Measurements from ENCODE around the gene PKD2. TPM values are rescaled to one million over a fixed set of nuclear protein-coding genes. Genes with fewer than 3 reads are reported as not detected.

The PKD2 gene
- polyA plus RNA-seq, 2 donors, result 5.9 to 6.3 TPM

- Histone ChIP-seq H3K36me3 (ENCODE audit: control insufficient read depth in 2 of 2, insufficient read depth in 2 of 2, low read length in 1 of 2) (peaks cover 4 to 6% of the 10 kb centered on the region in 2 donors), H3K4me1 (ENCODE audit: control insufficient read depth in 2 of 2, insufficient read depth in 2 of 2, low read length in 1 of 2) (peaks cover 0 to 4% of the 10 kb centered on the region in 2 donors), H3K9me3 (ENCODE audit: control insufficient read depth in 2 of 2, insufficient read depth in 1 of 2, low read depth in 1 of 2, low read length in 1 of 2) (no peaks in the 10 kb centered on the region), H3K27me3 (ENCODE audit: control insufficient read depth in 1 of 2, insufficient read depth in 2 of 2, low read length in 2 of 2) (no peaks in the 10 kb centered on the region), H3K4me3 (ENCODE audit: low read depth in 1 of 2, low read length in 2 of 2) (no peak overlapping the region), H3K27ac (ENCODE audit: low read depth in 2 of 2, low read length in 1 of 2) (peak overlapping the region; percentile 21 to 60)
- 54 to 77% methylated on average over 7 of the region's 7 CpGs for WGBS, 2 donors
Measured at GRCh38 chr4:88077911-88078524, 70.6 kb downstream of the PKD2 start.

DNA sequence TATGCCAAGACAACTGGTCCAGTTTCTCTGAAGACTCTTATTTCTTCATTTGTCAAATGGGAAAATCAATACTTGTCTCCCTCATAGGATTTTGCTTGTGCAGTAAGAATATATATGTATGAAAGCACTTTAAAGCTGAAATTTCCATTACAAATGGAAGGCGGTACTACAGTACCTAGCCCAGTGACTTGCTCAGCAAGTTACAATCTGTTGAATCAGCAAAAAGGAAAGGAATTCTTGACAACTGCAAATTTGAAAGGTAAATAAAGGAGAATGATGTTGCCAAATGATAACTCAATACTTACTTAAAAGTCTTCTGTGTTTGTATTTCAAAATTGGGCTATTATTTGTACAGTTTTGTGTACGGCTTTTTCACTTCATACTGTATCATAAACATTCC, 71.1 kb downstream of the PKD2 start:
- H3K4me1 ChIP-seq (ENCODE audit: control insufficient read depth in 2 of 2, insufficient read depth in 2 of 2, low read length in 1 of 2), result peaks cover 0 to 4% of the 10 kb centered on the region in 2 donors
- H3K9me3 ChIP-seq (ENCODE audit: control insufficient read depth in 2 of 2, insufficient read depth in 1 of 2, low read depth in 1 of 2, low read length in 1 of 2), result no peaks in the 10 kb centered on the region
- no peak overlapping the region for H3K27ac ChIP-seq (ENCODE audit: low read depth in 2 of 2, low read length in 1 of 2)
- H3K27me3 ChIP-seq (ENCODE audit: control insufficient read depth in 1 of 2, insufficient read depth in 2 of 2, low read length in 2 of 2), result no peaks in the 10 kb centered on the region
- 64 to 68% methylated on average over 2 of the region's 2 CpGs for WGBS, 2 donors
- H3K36me3 ChIP-seq (ENCODE audit: control insufficient read depth in 2 of 2, insufficient read depth in 2 of 2, low read length in 1 of 2), result peaks cover 4 to 6% of the 10 kb centered on the region in 2 donors
- H3K4me3 ChIP-seq (ENCODE audit: low read depth in 1 of 2, low read length in 2 of 2), result no peak overlapping the region

DNA sequence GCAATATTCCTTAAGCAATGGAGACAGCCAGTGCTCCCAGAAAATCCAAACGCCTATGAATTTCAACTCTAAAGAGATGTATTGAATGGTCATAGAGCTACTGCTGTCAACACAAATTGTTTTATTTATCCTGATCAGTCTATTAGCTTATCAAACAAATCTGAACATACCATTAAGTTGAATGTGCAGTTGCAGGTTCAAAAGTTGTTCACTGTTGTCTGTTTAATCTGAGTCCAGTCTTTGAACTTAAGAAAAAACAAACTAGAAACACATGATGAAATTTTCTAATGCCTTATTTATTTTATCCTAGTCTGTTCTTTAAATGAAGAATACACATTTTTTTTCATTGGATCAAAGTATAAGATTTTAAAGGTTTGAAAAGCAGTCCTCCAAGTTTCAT, 73.2 kb downstream of the PKD2 start:
- Histone ChIP-seq H3K27me3 (ENCODE audit: control insufficient read depth in 1 of 2, insufficient read depth in 2 of 2, low read length in 2 of 2) (no peaks in the 10 kb centered on the region), H3K27ac (ENCODE audit: low read depth in 2 of 2, low read length in 1 of 2) (no peak overlapping the region)
- 88 to 92% methylated on average over 1 of the region's 1 CpG for WGBS, 2 donors

DNA sequence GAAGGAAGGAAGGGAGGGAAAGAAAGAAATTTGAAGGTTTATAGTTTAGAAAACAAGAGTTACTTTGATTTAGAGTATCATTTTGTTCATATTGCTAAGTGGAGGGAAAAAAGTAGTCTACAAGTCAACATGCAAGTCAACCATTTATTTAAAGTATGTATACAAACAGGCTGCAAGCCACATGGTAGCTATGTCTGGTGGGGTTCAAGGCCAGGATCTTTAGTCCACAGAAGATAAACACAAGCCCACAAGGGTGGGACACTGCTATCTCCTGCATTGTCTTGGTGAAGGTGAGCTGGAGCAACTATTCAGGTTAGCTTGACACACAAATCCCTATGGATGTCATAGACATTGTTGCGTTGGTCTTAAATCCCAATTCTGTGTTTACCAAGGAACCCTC, 79.6 kb downstream of the PKD2 start:
- Histone ChIP-seq H3K27me3 (ENCODE audit: control insufficient read depth in 1 of 2, insufficient read depth in 2 of 2, low read length in 2 of 2) (no peaks in the 10 kb centered on the region), H3K4me1 (ENCODE audit: control insufficient read depth in 2 of 2, insufficient read depth in 2 of 2, low read length in 1 of 2) (no peaks in the 10 kb centered on the region), H3K4me3 (ENCODE audit: low read depth in 1 of 2, low read length in 2 of 2) (no peak overlapping the region), H3K27ac (ENCODE audit: low read depth in 2 of 2, low read length in 1 of 2) (no peak overlapping the region), H3K36me3 (ENCODE audit: control insufficient read depth in 2 of 2, insufficient read depth in 2 of 2, low read length in 1 of 2) (no peaks in the 10 kb centered on the region), H3K9me3 (ENCODE audit: control insufficient read depth in 2 of 2, insufficient read depth in 1 of 2, low read depth in 1 of 2, low read length in 1 of 2) (no peaks in the 10 kb centered on the region)
- WGBS, 2 donors, result 95 to 97% methylated on average over 1 of the region's 1 CpG

More for the DNA sequence above, 73.2 kb downstream of the PKD2 start:
- Histone ChIP-seq H3K9me3 (ENCODE audit: control insufficient read depth in 2 of 2, insufficient read depth in 1 of 2, low read depth in 1 of 2, low read length in 1 of 2) (no peaks in the 10 kb centered on the region), H3K4me1 (ENCODE audit: control insufficient read depth in 2 of 2, insufficient read depth in 2 of 2, low read length in 1 of 2) (peaks cover 0 to 4% of the 10 kb centered on the region in 2 donors), H3K4me3 (ENCODE audit: low read depth in 1 of 2, low read length in 2 of 2) (no peak overlapping the region), H3K36me3 (ENCODE audit: control insufficient read depth in 2 of 2, insufficient read depth in 2 of 2, low read length in 1 of 2) (peaks cover 0 to 6% of the 10 kb centered on the region in 2 donors)

GRCh38 chr4:88090898-88091297, 83.5 kb downstream of the PKD2 start:
- Histone ChIP-seq H3K36me3 (ENCODE audit: control insufficient read depth in 2 of 2, insufficient read depth in 2 of 2, low read length in 1 of 2) (no peaks in the 10 kb centered on the region), H3K9me3 (ENCODE audit: control insufficient read depth in 2 of 2, insufficient read depth in 1 of 2, low read depth in 1 of 2, low read length in 1 of 2) (no peaks in the 10 kb centered on the region), H3K27me3 (ENCODE audit: control insufficient read depth in 1 of 2, insufficient read depth in 2 of 2, low read length in 2 of 2) (no peaks in the 10 kb centered on the region), H3K27ac (ENCODE audit: low read depth in 2 of 2, low read length in 1 of 2) (no peak overlapping the region), H3K4me3 (ENCODE audit: low read depth in 1 of 2, low read length in 2 of 2) (no peak overlapping the region), H3K4me1 (ENCODE audit: control insufficient read depth in 2 of 2, insufficient read depth in 2 of 2, low read length in 1 of 2) (no peaks in the 10 kb centered on the region)

DNA sequence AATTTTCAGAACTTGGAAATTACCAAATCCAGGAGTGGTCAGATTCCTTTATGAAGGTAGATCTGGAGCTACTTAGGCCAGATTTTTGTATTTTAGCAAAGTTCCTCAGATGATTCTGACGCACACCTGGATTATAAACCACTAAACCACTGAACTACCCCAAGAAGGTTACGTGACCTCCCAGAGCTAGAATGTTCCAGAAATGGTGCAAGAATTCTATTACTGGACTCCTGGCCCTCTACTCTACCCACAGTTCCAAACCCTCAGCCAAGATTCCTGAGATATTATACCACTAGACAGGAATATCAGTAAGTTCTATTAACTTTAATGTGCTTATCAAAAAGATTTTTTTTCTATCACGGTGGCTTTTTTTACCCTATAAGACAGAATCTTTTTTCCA, 83.9 kb downstream of the PKD2 start:
- Histone ChIP-seq H3K27me3 (ENCODE audit: control insufficient read depth in 1 of 2, insufficient read depth in 2 of 2, low read length in 2 of 2) (no peaks in the 10 kb centered on the region), H3K36me3 (ENCODE audit: control insufficient read depth in 2 of 2, insufficient read depth in 2 of 2, low read length in 1 of 2) (no peaks in the 10 kb centered on the region), H3K27ac (ENCODE audit: low read depth in 2 of 2, low read length in 1 of 2) (no peak overlapping the region), H3K4me3 (ENCODE audit: low read depth in 1 of 2, low read length in 2 of 2) (no peak overlapping the region), H3K9me3 (ENCODE audit: control insufficient read depth in 2 of 2, insufficient read depth in 1 of 2, low read depth in 1 of 2, low read length in 1 of 2) (no peaks in the 10 kb centered on the region), H3K4me1 (ENCODE audit: control insufficient read depth in 2 of 2, insufficient read depth in 2 of 2, low read length in 1 of 2) (no peaks in the 10 kb centered on the region)
- WGBS, 2 donors, result 94% methylated on average over 3 of the region's 3 CpGs

DNA sequence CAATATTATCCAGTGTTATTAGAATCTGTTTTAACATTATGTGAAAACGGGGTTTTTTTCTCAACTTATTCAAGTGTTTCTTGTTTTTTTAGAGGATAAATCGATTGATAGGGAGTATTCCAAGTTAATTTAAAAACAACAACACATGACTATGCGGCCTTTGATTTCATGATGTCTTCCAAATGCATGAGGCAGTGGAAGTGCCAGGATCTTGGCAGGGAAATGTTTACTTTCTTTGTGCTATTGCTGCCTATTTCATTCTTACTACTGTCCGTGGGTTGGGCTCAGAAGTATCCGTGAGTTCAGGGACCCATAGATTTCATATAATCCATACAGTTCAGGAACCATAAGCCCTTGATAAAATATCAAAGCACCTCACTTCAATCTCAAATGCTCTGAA, 86.4 kb downstream of the PKD2 start:
- Histone ChIP-seq H3K36me3 (ENCODE audit: control insufficient read depth in 2 of 2, insufficient read depth in 2 of 2, low read length in 1 of 2) (no peaks in the 10 kb centered on the region), H3K27ac (ENCODE audit: low read depth in 2 of 2, low read length in 1 of 2) (no peak overlapping the region), H3K4me3 (ENCODE audit: low read depth in 1 of 2, low read length in 2 of 2) (no peak overlapping the region), H3K4me1 (ENCODE audit: control insufficient read depth in 2 of 2, insufficient read depth in 2 of 2, low read length in 1 of 2) (no peaks in the 10 kb centered on the region), H3K9me3 (ENCODE audit: control insufficient read depth in 2 of 2, insufficient read depth in 1 of 2, low read depth in 1 of 2, low read length in 1 of 2) (no peaks in the 10 kb centered on the region), H3K27me3 (ENCODE audit: control insufficient read depth in 1 of 2, insufficient read depth in 2 of 2, low read length in 2 of 2) (no peaks in the 10 kb centered on the region)
- 82 to 89% methylated on average over 5 of the region's 5 CpGs for WGBS, 2 donors

GRCh38 chr4:88097301-88097700, 89.9 kb downstream of the PKD2 start:
- H3K4me3 ChIP-seq (ENCODE audit: low read depth in 1 of 2, low read length in 2 of 2), result no peak overlapping the region
- H3K4me1 ChIP-seq (ENCODE audit: control insufficient read depth in 2 of 2, insufficient read depth in 2 of 2, low read length in 1 of 2), result no peaks in the 10 kb centered on the region
- no peaks in the 10 kb centered on the region for H3K9me3 ChIP-seq (ENCODE audit: control insufficient read depth in 2 of 2, insufficient read depth in 1 of 2, low read depth in 1 of 2, low read length in 1 of 2)
- WGBS, 2 donors, result 68 to 70% methylated on average over 2 of the region's 2 CpGs
- H3K36me3 ChIP-seq (ENCODE audit: control insufficient read depth in 2 of 2, insufficient read depth in 2 of 2, low read length in 1 of 2), result no peaks in the 10 kb centered on the region
- H3K27ac ChIP-seq (ENCODE audit: low read depth in 2 of 2, low read length in 1 of 2), result no peak overlapping the region
- H3K27me3 ChIP-seq (ENCODE audit: control insufficient read depth in 1 of 2, insufficient read depth in 2 of 2, low read length in 2 of 2), result no peaks in the 10 kb centered on the region

DNA sequence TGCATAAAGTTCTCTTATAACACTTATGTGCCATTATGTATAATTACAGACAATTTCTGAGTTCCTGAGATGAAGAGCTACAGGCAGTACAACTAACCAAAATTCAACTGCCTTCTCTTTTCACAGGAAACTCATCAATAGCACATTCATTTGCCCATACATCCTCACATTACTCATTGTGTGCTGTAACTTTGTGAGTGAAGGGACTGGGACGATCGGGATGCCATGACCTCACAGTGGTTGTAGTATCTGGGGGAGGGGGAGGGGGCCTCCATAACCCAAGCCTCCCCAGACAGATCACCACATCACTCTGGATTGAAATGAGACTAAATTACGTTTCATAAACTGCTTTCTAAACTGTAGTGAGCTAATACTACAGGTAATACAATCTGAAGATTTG, 90.3 kb downstream of the PKD2 start:
- no peaks in the 10 kb centered on the region for H3K27me3 ChIP-seq (ENCODE audit: control insufficient read depth in 1 of 2, insufficient read depth in 2 of 2, low read length in 2 of 2)
- no peaks in the 10 kb centered on the region for H3K4me1 ChIP-seq (ENCODE audit: control insufficient read depth in 2 of 2, insufficient read depth in 2 of 2, low read length in 1 of 2)
- no peak overlapping the region for H3K4me3 ChIP-seq (ENCODE audit: low read depth in 1 of 2, low read length in 2 of 2)
- no peaks in the 10 kb centered on the region for H3K36me3 ChIP-seq (ENCODE audit: control insufficient read depth in 2 of 2, insufficient read depth in 2 of 2, low read length in 1 of 2)
- WGBS, 2 donors, result 78 to 79% methylated on average over 3 of the region's 3 CpGs
- H3K27ac ChIP-seq (ENCODE audit: low read depth in 2 of 2, low read length in 1 of 2), result no peak overlapping the region
- H3K9me3 ChIP-seq (ENCODE audit: control insufficient read depth in 2 of 2, insufficient read depth in 1 of 2, low read depth in 1 of 2, low read length in 1 of 2), result no peaks in the 10 kb centered on the region

DNA sequence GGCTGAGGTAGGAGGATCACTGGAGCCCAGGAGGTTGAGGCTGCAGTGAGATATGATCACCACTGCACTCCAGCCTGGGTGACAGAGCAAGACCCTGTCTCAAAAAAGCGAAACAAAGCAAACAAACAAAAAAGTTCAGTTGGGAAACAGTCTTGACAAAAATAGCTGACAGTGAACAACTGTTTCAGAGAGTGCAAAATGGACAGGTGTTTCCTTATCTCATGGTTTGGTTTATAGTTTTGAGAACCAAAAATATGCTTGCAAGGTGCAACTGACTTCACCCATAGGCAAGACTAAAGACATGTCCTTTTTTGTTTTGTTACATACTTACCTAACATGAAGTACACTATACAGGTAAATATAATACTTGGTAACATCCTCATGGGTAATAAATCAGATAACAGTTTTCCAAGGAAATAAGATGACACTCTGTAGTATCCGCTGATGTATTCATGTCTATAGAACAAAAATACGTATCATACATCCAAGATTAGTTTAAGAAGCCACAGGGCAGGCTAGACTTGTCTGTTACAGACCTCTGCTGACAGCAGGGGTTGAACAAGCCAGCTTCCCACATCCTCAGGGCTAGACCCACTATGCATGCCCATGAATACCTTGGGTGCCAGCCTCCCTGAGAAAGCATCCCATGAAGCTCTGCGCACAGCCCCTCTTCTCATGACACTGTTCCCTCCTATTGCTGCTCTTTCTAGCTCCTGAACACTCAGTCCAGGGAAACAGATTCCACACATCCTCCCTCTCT, 91.7 kb downstream of the PKD2 start:
- WGBS, 2 donors, result 87% methylated on average over 4 of the region's 4 CpGs
- H3K4me1 ChIP-seq (ENCODE audit: control insufficient read depth in 2 of 2, insufficient read depth in 2 of 2, low read length in 1 of 2), result no peaks in the 10 kb centered on the region
- no peaks in the 10 kb centered on the region for H3K36me3 ChIP-seq (ENCODE audit: control insufficient read depth in 2 of 2, insufficient read depth in 2 of 2, low read length in 1 of 2)
- H3K4me3 ChIP-seq (ENCODE audit: low read depth in 1 of 2, low read length in 2 of 2), result no peak overlapping the region
- no peak overlapping the region for H3K27ac ChIP-seq (ENCODE audit: low read depth in 2 of 2, low read length in 1 of 2)
- no peaks in the 10 kb centered on the region for H3K27me3 ChIP-seq (ENCODE audit: control insufficient read depth in 1 of 2, insufficient read depth in 2 of 2, low read length in 2 of 2)
- no peaks in the 10 kb centered on the region for H3K9me3 ChIP-seq (ENCODE audit: control insufficient read depth in 2 of 2, insufficient read depth in 1 of 2, low read depth in 1 of 2, low read length in 1 of 2)

Measured in esophagus (tissue), 2 donors.